H1 (cell line): ENCODE data around the gene PDCD5.

Experiments used
- FOSL1 ChIP-seq: IDR thresholded peaks from 2 replicates; pipeline ENCODE4 v1.6.1; 2011; ENCODE audit warnings: mild to moderate bottlenecking, low read depth, low read length, moderate library complexity; ENCODE audit not compliant: insufficient read depth
- POLR2A ChIP-seq, 2 experiments: IDR thresholded peaks; 1 replicate in 1 of 2; 2 replicates in 1 of 2; pipeline ENCODE4 v1.6.1; 2011; ENCODE audit warnings: low read depth in 2 of 2, low read length in 2 of 2, mild to moderate bottlenecking in 2 of 2; ENCODE audit errors: control extremely low read depth in 1 of 2
- USF2 ChIP-seq: IDR thresholded peaks from 2 replicates; pipeline ENCODE4 v1.6.1; 2011; ENCODE audit warnings: low read length, improper control_type of control experiment
- TF ChIP-seq, protein P1 (sequence below), 3 experiments: IDR thresholded peaks; 1 replicate in 2 of 3; 2 replicates in 1 of 3; pipeline versions ENCODE4 v1.5.1 to v1.6.1; 2011; ENCODE audit warnings: low read length in 3 of 3, mild to moderate bottlenecking in 3 of 3, inconsistent platforms in 2 of 3, low read depth in 1 of 3, moderate library complexity in 1 of 3; ENCODE audit not compliant: insufficient read depth in 1 of 3; ENCODE audit errors: control extremely low read depth in 1 of 3

GRCh38 chr19:32630338-32630737, 49.3 kb downstream of the PDCD5 start:
- TF ChIP-seq, protein P1, sequence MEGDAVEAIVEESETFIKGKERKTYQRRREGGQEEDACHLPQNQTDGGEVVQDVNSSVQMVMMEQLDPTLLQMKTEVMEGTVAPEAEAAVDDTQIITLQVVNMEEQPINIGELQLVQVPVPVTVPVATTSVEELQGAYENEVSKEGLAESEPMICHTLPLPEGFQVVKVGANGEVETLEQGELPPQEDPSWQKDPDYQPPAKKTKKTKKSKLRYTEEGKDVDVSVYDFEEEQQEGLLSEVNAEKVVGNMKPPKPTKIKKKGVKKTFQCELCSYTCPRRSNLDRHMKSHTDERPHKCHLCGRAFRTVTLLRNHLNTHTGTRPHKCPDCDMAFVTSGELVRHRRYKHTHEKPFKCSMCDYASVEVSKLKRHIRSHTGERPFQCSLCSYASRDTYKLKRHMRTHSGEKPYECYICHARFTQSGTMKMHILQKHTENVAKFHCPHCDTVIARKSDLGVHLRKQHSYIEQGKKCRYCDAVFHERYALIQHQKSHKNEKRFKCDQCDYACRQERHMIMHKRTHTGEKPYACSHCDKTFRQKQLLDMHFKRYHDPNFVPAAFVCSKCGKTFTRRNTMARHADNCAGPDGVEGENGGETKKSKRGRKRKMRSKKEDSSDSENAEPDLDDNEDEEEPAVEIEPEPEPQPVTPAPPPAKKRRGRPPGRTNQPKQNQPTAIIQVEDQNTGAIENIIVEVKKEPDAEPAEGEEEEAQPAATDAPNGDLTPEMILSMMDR (IDR thresholded peaks at IDR 0.05; ENCODE audit: control extremely low read depth in 1 of 3, insufficient read depth in 1 of 3, low read depth in 1 of 3, low read length in 3 of 3): peak; percentile 23 to 46 (median 34); a peak in 3 of 4 replicates
- TF ChIP-seq POLR2A (IDR thresholded peaks at IDR 0.05; ENCODE audit: control extremely low read depth in 1 of 2, low read depth in 2 of 2, low read length in 2 of 2) (no peak), USF2 (no peak), FOSL1 (no peak)
